ENCODE measurements around the gene YTHDC1. TPM values are rescaled to one million over a fixed set of nuclear protein-coding genes. Genes with fewer than 3 reads are reported as not detected.

The YTHDC1 gene
- total RNA-seq, 2 experiments from 2014 or later, result 80.0 to 95.1 TPM

DNA sequence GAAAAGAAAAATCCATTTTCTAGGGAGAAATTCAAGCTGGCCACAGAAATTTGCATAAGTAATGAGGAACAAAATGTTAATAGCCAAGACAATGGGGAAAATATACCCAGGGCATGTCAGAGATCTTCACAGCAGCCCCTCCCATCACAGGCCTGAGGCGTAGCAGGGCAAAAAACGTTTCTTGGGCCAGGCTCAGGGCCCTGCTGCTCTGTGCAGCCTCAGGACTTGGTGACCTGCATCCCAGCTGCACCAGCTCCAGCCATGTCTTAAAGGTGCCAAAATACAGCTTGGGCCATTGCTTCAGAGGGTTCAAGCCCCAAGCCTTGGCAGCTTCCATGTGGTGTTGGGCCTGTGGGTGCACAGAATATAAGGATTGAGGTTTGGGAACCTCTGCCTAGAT is 72.3 kb downstream of the YTHDC1 start:
- CTCF ChIA-PET, result interaction anchor here (1.0 kb wide), 1 partner anchor 99 kb away, joined by 3 read pairs; no protein-coding TSS in a partner anchor
- no peaks in the 10 kb centered on the region for H3K36me3 Mint-ChIP-seq (ENCODE audit: low read depth)
- DNase-seq, result no peak
- no peak overlapping the region for H3K27ac Mint-ChIP-seq
- no peak overlapping the region for H3K4me3 Mint-ChIP-seq
- peaks cover 9% of the 10 kb centered on the region for H3K27me3 Mint-ChIP-seq
- no peaks in the 10 kb centered on the region for H3K9me3 Mint-ChIP-seq
- POLR2A ChIA-PET, result no interaction called here
- peaks cover 1% of the 10 kb centered on the region for H3K4me1 Mint-ChIP-seq

DNA sequence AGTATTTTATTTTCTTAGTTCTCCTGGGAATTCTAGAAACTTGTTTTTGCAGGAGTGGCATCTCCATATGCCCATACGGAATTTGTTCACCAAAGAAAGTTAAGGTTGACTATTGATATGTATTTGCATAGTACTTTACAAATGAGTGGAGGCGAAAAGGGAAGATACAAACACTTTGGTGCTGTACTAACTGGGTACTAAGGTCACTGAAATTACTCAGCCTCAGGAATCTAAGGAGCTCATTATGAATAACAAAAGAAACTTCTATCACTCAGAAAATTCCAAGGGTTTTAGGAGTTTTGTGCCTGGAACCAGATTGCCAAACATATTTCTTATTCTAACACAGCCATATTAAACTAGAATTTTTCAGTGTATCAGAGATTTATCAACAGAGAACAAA is 77.0 kb downstream of the YTHDC1 start:
- no peaks in the 10 kb centered on the region for H3K9me3 Mint-ChIP-seq
- H3K36me3 Mint-ChIP-seq (ENCODE audit: low read depth), result no peaks in the 10 kb centered on the region
- no peak for DNase-seq
- CTCF ChIA-PET, result interaction anchor here (0.7 to 4.1 kb wide), 5 partner anchors 14 to 897 kb away, joined by 3 to 72 read pairs (median 3); no protein-coding TSS in a partner anchor
- H3K4me3 Mint-ChIP-seq, result no peak overlapping the region
- peaks cover 7% of the 10 kb centered on the region for H3K4me1 Mint-ChIP-seq
- H3K27ac Mint-ChIP-seq, result no peak overlapping the region
- POLR2A ChIA-PET, result no interaction called here
- H3K27me3 Mint-ChIP-seq, result peaks cover 10% of the 10 kb centered on the region

DNA sequence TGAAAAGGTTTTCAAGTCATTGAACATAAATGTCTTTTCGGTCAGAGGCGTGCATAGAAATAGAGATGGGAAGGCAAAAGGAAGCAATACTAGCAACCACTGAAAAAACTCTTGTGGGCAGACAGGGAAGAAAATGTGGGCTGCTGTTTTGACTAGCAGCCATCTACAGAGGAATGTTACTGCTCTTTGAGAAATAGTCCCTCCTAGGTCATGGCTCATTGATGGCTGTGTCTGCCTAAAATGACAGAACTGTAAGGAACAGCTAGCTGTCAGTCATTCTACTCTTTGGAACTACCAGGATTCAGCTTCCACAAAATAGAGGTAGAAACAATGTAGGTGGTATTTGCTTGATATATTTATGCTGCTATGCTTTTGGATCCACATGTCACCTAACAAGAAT is 77.5 kb downstream of the YTHDC1 start:
- Mint-ChIP-seq H3K4me3 (no peak overlapping the region), H3K4me1 (peaks cover 11% of the 10 kb centered on the region), H3K36me3 (ENCODE audit: low read depth) (no peaks in the 10 kb centered on the region), H3K9me3 (no peaks in the 10 kb centered on the region), H3K27me3 (peaks cover 10% of the 10 kb centered on the region), H3K27ac (no peak overlapping the region)
- DNase-seq, result no peak
- POLR2A ChIA-PET, result no interaction called here
- CTCF ChIA-PET, result interaction anchor here (1.1 to 4.1 kb wide), 12 partner anchors 13 to 222 kb away, joined by 3 to 72 read pairs (median 4); no protein-coding TSS in a partner anchor

DNA sequence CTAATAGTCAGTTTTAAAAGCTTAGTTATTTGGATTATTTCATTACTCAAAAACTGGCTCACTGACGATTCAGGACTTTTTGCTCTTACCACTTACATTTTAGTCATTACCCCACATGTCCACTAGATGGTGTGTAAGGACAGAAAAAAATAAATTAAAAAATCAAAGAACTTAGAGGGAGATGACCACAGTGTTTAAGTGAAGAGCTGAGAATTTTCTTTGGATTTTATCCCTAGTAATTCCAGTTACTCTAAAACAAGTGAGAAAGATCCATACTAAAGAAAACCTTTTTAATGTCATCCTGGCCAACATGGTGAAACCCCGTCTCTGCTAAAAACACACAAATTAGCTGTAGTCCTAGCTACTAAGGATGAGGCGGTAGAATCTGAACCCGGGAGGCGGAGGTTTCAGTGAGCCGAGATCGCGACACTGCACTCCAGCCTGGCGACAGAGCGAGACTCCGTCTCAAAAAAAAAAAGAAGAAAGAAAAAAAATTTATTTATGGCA is 78.0 kb downstream of the YTHDC1 start:
- Mint-ChIP-seq H3K27ac (no peak overlapping the region), H3K4me1 (peaks cover 15% of the 10 kb centered on the region), H3K9me3 (no peaks in the 10 kb centered on the region), H3K27me3 (peaks cover 10% of the 10 kb centered on the region), H3K36me3 (ENCODE audit: low read depth) (no peaks in the 10 kb centered on the region), H3K4me3 (no peak overlapping the region)
- ChIA-PET POLR2A (no interaction called here), CTCF (interaction anchor here (0.7 to 4.1 kb wide), 14 partner anchors 14 to 222 kb away, joined by 3 to 72 read pairs (median 4); no protein-coding TSS in a partner anchor)
- no peak for DNase-seq

GRCh38 chr4:68267433-68267944 is 82.4 kb downstream of the YTHDC1 start:
- H3K36me3 Mint-ChIP-seq (ENCODE audit: low read depth), result no peaks in the 10 kb centered on the region
- ChIA-PET POLR2A (no interaction called here), CTCF (interaction anchor here (0.6 to 1.2 kb wide), 2 partner anchors 42 to 109 kb away, joined by 3 to 4 read pairs; no protein-coding TSS in a partner anchor)
- no peaks in the 10 kb centered on the region for H3K27me3 Mint-ChIP-seq
- H3K4me3 Mint-ChIP-seq, result no peak overlapping the region
- no peak for DNase-seq
- H3K27ac Mint-ChIP-seq, result no peak overlapping the region
- peaks cover 25% of the 10 kb centered on the region for H3K4me1 Mint-ChIP-seq
- H3K9me3 Mint-ChIP-seq, result no peaks in the 10 kb centered on the region

GRCh38 chr4:68264875-68265565 is 84.9 kb downstream of the YTHDC1 start:
- H3K27me3 Mint-ChIP-seq, result no peaks in the 10 kb centered on the region
- no peak for DNase-seq
- POLR2A ChIA-PET, result no interaction called here
- CTCF ChIA-PET, result no interaction called here
- no peak overlapping the region for H3K4me3 Mint-ChIP-seq
- H3K4me1 Mint-ChIP-seq, result peaks cover 23% of the 10 kb centered on the region
- no peaks in the 10 kb centered on the region for H3K9me3 Mint-ChIP-seq
- no peaks in the 10 kb centered on the region for H3K36me3 Mint-ChIP-seq (ENCODE audit: low read depth)
- H3K27ac Mint-ChIP-seq, result no peak overlapping the region

Other genes starting within 250 kb of the YTHDC1 start
- not detected for gene TMPRSS11F, start 220.2 kb downstream of the YTHDC1 start, total RNA-seq
- gene TMPRSS11B, start 104.4 kb downstream of the YTHDC1 start, total RNA-seq, result not detected
- gene TMPRSS11E, start 97.4 kb upstream of the YTHDC1 start, total RNA-seq, result not detected
- not detected for gene UGT2B17, start 226.2 kb upstream of the YTHDC1 start, total RNA-seq